ENCODE data around the gene PRKN.

GRCh38 chr6:161446949-161447348, 1280.6 kb downstream of the PRKN start:
- TF ChIP-seq CTCF (conservative IDR thresholded peaks at IDR 0.05 in 1 of 2, IDR thresholded peaks at IDR 0.05 in 1 of 2; ENCODE audit: low read depth in 1 of 2, low read length in 2 of 2) (no peak), EZH2 (IDR thresholded peaks at IDR 0.05; ENCODE audit: low read length, missing control alignments) (no peak)

All from fibroblast of lung (primary cell).